Measurements from ENCODE around the gene MYH9. TPM values are rescaled to one million over a fixed set of nuclear protein-coding genes. Genes with fewer than 3 reads are reported as not detected.

Gene MYH9
- total RNA-seq, 1 experiment from 2014 or later, result 788 TPM

- intact Hi-C loops (cut with micrococcal nuclease; ENCODE audit: unreplicated experiment), result no loop called here
- H3K36me3 ChIP-seq (ENCODE audit: control insufficient read depth, insufficient read depth, low read length), result peaks cover 4% of the 10 kb centered on the region; the same call in 1 of the 2 replicates
- CTCF ChIA-PET, result no interaction called here
These were observed 38.0 kb downstream of the MYH9 start for GRCh38 chr22:36349726-36350125.

GRCh38 chr22:36348760-36349159 is 39.0 kb downstream of the MYH9 start:
- Histone ChIP-seq H3K4me3 (ENCODE audit: low read depth in 2 of 2, low read length in 2 of 2) (no peak overlapping the region), H3K27ac (ENCODE audit: low read length) (peak overlapping the region; percentile 99), H3K27me3 (ENCODE audit: control insufficient read depth, insufficient read depth, low read length) (no peaks in the 10 kb centered on the region), H3K9me3 (ENCODE audit: control insufficient read depth, insufficient read depth, low read depth, low read length) (no peaks in the 10 kb centered on the region), H3K36me3 (ENCODE audit: control insufficient read depth, insufficient read depth, low read length) (peaks cover 4% of the 10 kb centered on the region; the same call in 1 of the 2 replicates), H3K4me1 (ENCODE audit: control insufficient read depth, insufficient read depth, low read length) (peaks cover 91% of the 10 kb centered on the region)
- no TSS peak for BruUV-seq (replicated peaks)
- CTCF ChIA-PET, result no interaction called here
- POLR2A ChIA-PET, result no interaction called here
- in situ Hi-C loops (cut with HindIII; ENCODE audit: low pct_unique_long_range_greater_than_20kb, low sequenced_read_pairs) (no loop called here), intact Hi-C loops (cut with micrococcal nuclease; ENCODE audit: unreplicated experiment) (no loop called here)
- TF ChIP-seq REST (IDR thresholded peaks at IDR 0.05; ENCODE audit: insufficient read depth in 1 of 2, low read depth in 2 of 2, low read length in 1 of 2) (no peak), POLR2AphosphoS5 (IDR thresholded peaks at IDR 0.05; ENCODE audit: low read depth, low read length) (no peak), SIN3A (IDR thresholded peaks at IDR 0.05; ENCODE audit: borderline replicate concordance, insufficient read depth, low read depth, low read length) (no peak), TCF7L2 (IDR thresholded peaks at IDR 0.05; ENCODE audit: low read depth, low read length) (no peak), CTCF (IDR thresholded peaks at IDR 0.05) (no peak)
- no peak for ATAC-seq
- no peak for DNase-seq (ENCODE audit: low read depth, low spot score)

More at GRCh38 chr22:36349726-36350125, 38.0 kb downstream of the MYH9 start:
- BruUV-seq (replicated peaks), result no TSS peak
- ATAC-seq (no peak), DNase-seq (ENCODE audit: low read depth, low spot score) (no peak)
- in situ Hi-C loops (cut with HindIII; ENCODE audit: low pct_unique_long_range_greater_than_20kb, low sequenced_read_pairs), result no loop called here
- no peak for TF ChIP-seq TCF7L2 (IDR thresholded peaks at IDR 0.05; ENCODE audit: low read depth, low read length)
- TF ChIP-seq CTCF (IDR thresholded peaks at IDR 0.05), result no peak
- no peak for TF ChIP-seq POLR2AphosphoS5 (IDR thresholded peaks at IDR 0.05; ENCODE audit: low read depth, low read length)
- TF ChIP-seq REST (IDR thresholded peaks at IDR 0.05; ENCODE audit: insufficient read depth in 1 of 2, low read depth in 2 of 2, low read length in 1 of 2), result no peak
- no peak for TF ChIP-seq SIN3A (IDR thresholded peaks at IDR 0.05; ENCODE audit: borderline replicate concordance, insufficient read depth, low read depth, low read length)
- Histone ChIP-seq H3K4me3 (ENCODE audit: low read depth in 2 of 2, low read length in 2 of 2) (no peak overlapping the region), H3K27ac (ENCODE audit: low read length) (peak overlapping the region; percentile 99), H3K27me3 (ENCODE audit: control insufficient read depth, insufficient read depth, low read length) (no peaks in the 10 kb centered on the region), H3K4me1 (ENCODE audit: control insufficient read depth, insufficient read depth, low read length) (peaks cover 85% of the 10 kb centered on the region), H3K9me3 (ENCODE audit: control insufficient read depth, insufficient read depth, low read depth, low read length) (no peaks in the 10 kb centered on the region)
- POLR2A ChIA-PET, result interaction anchor here (0.6 kb wide), 1 partner anchor 34 kb away, joined by 4 read pairs; no protein-coding TSS in a partner anchor

Data from Panc1 (cell line).